Prostate gland (tissue), 2 donors: ENCODE measurements around the gene KLF7.

ENCODE experiments used
- POLR2A ChIP-seq: fragments of 450-650 bp; IDR thresholded peaks from one replicate; pipeline ENCODE4 v1.6.1; 2016; ENCODE audit warnings: antibody characterized with exemption, mild to moderate bottlenecking
- POLR2AphosphoS5 ChIP-seq: sonication (generic); formaldehyde crosslinking; IDR thresholded peaks from one replicate; pipeline ENCODE4 v1.6.1; 2017; ENCODE audit warnings: antibody characterized with exemption
- TF ChIP-seq, protein P1 (sequence below), 4 experiments: fragments of 200-600 bp in 2 of 4; fragments of 450-650 bp in 2 of 4; sonication (generic) in 2 of 4; IDR thresholded peaks; 1 replicate in 3 of 4; 2 replicates in 1 of 4; pipeline ENCODE4 v1.5.1; 2016 to 2019; ENCODE audit warnings: antibody characterized with exemption in 4 of 4, mild to moderate bottlenecking in 2 of 4, moderate library complexity in 2 of 4

DNA sequence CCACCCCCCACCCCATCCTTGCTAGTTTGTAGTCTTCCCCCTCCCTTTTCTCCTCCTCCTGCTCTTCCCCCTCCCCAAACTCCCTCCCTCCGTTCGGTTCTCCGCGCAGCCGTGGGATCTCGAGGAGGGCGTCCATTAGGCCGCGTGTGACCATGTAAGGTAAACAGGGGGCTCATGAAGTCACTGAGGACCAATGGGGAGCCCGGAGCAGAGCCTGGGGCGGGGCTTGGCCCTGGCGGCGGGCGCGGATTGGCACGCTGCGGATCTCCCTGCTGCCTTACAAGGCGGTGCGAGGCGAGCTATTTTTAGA, 246 bp upstream of the KLF7 start:
- TF ChIP-seq, protein P1, sequence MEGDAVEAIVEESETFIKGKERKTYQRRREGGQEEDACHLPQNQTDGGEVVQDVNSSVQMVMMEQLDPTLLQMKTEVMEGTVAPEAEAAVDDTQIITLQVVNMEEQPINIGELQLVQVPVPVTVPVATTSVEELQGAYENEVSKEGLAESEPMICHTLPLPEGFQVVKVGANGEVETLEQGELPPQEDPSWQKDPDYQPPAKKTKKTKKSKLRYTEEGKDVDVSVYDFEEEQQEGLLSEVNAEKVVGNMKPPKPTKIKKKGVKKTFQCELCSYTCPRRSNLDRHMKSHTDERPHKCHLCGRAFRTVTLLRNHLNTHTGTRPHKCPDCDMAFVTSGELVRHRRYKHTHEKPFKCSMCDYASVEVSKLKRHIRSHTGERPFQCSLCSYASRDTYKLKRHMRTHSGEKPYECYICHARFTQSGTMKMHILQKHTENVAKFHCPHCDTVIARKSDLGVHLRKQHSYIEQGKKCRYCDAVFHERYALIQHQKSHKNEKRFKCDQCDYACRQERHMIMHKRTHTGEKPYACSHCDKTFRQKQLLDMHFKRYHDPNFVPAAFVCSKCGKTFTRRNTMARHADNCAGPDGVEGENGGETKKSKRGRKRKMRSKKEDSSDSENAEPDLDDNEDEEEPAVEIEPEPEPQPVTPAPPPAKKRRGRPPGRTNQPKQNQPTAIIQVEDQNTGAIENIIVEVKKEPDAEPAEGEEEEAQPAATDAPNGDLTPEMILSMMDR (IDR thresholded peaks at IDR 0.05) = no peak
- TF ChIP-seq POLR2AphosphoS5 (peak; percentile 99), POLR2A (no peak)
